AG09319 (cell line): Measurements from ENCODE around the gene UBE2QL1.
A peak's percentile ranks its signal among the peaks of the same experiment; 100 is the strongest.

Experiments used
- DNase-seq: peaks from one replicate; pipeline ENCODE4 v3.0.0-alpha.2; 2010; ENCODE audit warnings: low read depth; ENCODE audit errors: extremely low read depth
- TF ChIP-seq, protein P1 (sequence below): IDR thresholded peaks from 2 replicates; pipeline ENCODE4 v1.5.1; 2011; ENCODE audit warnings: low read depth, mild to moderate bottlenecking, inconsistent platforms, low read length, moderate library complexity

UBE2QL1 gene

DNA sequence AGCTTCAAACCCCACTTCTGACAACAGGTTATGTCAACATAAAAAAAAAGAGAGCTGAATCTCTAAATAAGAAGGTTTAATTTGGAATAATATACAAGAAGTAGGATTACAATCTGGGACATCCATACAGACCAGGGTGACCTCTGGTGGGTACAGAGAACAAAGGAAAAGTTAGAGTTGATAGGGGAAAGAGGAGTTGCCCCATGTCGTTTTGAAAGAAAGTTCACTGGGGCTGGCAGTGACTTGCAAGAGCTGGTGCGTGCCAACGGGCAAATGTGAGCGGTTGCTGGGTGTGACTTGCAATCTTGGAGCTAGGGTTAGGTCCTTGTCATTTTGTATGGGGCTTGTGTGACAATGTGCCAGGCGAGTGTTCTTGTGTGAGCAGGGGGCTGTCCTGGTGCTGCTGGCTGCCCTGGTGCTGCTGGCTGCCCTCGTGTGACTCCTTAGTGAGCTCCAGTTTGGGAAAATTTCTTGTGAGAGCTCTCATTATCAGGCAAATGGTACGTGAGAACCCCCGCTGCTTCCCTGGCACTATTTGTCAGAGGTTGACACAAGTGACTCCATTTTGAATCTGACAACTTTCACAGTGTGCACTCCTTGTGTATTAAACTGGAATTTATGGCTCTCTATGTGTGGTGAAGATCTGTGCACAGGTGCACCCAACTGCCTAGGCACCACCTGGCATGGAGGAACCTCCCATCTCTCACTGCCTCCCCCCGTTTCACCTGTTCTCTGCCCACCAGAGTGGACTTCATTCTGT lies 69.8 kb downstream of the UBE2QL1 start:
- no peak for DNase-seq
- TF ChIP-seq, protein P1, sequence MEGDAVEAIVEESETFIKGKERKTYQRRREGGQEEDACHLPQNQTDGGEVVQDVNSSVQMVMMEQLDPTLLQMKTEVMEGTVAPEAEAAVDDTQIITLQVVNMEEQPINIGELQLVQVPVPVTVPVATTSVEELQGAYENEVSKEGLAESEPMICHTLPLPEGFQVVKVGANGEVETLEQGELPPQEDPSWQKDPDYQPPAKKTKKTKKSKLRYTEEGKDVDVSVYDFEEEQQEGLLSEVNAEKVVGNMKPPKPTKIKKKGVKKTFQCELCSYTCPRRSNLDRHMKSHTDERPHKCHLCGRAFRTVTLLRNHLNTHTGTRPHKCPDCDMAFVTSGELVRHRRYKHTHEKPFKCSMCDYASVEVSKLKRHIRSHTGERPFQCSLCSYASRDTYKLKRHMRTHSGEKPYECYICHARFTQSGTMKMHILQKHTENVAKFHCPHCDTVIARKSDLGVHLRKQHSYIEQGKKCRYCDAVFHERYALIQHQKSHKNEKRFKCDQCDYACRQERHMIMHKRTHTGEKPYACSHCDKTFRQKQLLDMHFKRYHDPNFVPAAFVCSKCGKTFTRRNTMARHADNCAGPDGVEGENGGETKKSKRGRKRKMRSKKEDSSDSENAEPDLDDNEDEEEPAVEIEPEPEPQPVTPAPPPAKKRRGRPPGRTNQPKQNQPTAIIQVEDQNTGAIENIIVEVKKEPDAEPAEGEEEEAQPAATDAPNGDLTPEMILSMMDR = no peak; the same call in 1 of the 2 replicates

DNA sequence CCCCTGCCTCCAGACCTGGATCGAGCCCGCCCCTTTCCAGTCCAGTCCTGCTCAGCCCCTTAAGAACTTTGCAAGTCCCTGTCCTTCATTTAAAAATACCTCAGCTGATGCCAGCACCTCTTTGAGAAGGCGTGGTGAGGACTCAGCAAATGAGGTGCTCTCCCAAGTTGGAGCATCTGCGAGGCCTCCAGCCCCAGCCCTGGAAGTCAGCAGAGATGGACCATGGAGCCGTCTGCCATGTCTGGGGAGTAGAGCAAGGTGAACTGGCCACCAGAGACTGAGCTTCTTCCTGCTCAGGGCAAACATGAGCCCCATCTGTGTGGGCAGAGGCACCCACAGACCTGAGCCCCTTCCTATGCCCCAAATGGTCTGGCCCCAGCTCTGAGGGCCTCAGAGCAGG lies 71.5 kb downstream of the UBE2QL1 start:
- TF ChIP-seq, protein P1 = no peak

DNA sequence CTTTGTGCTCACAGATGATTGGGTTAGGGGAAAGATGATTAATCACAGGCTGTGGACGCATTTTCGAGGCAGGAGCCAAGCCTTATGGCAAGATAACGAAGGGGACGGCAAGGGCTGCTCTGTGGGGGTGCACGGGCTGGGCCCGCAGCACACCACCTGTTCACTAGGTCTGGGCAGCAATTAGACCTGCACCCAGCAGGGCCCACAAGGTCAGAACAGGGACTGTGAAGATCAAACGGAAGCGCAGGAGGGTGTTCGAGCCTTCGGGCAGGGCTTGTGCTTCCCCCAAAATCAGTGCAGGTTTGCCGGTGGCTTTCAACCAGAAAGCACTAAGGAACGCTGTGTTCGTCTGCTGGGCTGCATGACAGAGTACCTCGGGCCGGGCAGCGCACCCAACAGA lies 73.7 kb downstream of the UBE2QL1 start:
- TF ChIP-seq, protein P1 = no peak
- DNase-seq = no peak

More for the DNA sequence above, 71.5 kb downstream of the UBE2QL1 start:
- no peak for DNase-seq

DNA sequence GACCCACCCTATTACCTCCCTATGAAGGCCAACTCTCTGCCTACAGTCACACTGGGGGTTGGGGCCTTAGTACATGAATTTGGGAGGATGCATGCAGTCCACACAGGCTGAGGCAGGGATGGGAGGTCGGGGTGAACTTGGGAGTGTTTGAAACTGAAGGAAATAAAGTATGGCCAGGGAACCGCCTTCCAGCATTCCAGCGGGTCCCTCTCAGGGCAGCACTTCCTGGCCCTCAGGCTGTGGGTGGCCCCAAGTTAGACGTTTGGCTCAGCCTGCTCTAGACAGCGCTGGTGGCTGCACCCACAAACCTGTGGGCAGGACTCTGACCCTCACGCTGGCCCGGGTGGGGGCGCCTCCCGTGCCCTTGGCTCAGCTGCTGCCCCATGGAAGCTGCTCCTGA lies 74.3 kb downstream of the UBE2QL1 start:
- DNase-seq = no peak

DNA sequence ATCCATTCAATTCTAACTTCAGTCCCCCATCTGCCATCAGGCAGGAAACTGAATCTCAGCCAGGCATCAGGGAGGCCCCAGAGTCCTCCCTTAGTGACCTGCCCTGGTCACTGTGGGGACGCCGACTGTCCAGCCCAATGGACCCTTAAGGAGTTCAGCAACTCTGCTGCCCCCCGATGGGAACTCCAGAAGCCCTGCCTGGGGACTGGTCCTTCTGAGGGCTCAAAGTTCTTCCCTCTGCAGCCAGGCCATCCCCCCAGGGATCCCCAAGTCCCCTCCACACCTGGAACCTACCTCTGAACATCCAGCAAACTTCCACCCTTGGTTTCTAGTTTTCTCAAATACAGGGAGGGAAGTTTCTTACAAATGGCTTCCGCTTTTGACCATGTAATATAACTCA lies 76.8 kb downstream of the UBE2QL1 start:
- TF ChIP-seq, protein P1 = no peak
- DNase-seq = no peak

More for the DNA sequence above, 74.3 kb downstream of the UBE2QL1 start:
- TF ChIP-seq, protein P1 = no peak

DNA sequence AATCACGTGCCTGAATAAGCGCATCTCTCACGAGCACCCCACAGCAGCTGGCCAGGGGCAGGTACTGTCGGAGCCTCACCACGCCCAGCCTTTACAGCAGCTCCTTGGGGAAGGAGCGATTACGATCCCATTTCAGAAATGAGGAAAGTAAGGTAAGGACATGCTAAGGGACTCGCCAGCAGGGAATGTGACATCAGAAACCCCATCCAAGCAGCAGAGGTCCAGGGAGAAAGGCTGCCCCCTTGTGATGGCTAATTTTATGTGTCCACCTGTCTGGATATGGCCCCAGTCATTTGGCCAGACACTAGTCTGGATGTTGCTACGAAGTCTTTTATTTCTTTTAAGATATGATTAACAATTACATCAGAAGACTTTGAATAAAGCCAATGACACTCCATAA lies 77.3 kb downstream of the UBE2QL1 start:
- DNase-seq = no peak
- TF ChIP-seq, protein P1 = peak; percentile 14

DNA sequence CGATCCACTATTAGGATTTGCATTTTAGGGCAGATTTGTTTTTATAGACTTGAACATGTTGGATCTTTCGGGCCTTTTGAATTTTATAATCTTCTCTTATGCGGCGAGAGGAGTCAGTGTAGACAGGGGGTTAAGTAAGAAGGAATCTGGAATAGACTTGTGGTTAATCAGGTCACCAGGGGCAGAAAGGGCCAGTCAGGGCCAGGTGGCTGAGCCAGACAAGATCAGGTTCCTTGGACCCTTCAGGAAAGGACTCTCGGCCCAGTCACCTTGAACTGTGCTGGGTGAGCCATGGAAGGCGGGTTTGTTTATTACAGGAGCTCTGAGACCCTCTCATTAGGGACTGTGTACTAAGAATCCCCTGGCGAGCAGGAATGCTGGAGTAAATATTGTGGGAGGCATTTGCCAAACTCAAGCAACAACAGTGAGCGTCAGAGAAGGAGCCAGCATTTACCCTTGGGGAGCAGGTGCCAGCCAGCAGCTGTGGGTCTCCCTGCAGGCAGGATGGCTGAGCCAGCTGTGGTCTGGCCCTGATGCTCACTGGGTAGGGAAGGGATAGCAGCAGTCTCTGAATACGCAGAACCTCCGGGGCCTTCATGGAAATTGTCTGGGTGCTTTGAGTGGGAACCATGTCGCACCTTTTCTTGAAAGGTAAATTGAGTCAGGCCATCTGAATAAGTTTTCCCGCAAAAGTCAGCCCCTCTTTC lies 79.2 kb downstream of the UBE2QL1 start:
- no peak for DNase-seq
- TF ChIP-seq, protein P1 = no peak
